Gastrocnemius medialis (tissue), 4 donors: ENCODE data around the gene EXOC5.
"Not testable (repeated sequence)": the region's sequence is repeated elsewhere in the genome, so short reads cannot be mapped to it uniquely, and the experiment has no call there.

Experiments used
- CTCF ChIP-seq, 5 experiments: fragments of 450-650 bp in 3 of 5; fragments of 200-600 bp in 2 of 5; sonication (generic) in 2 of 5; IDR thresholded peaks in 4 of 5; conservative IDR thresholded peaks in 1 of 5; 1 replicate in 4 of 5; 2 replicates in 1 of 5; pipeline ENCODE4 v1.5.1; 2016 to 2019; ENCODE audit warnings: antibody characterized with exemption in 5 of 5, mild to moderate bottlenecking in 3 of 5, moderate library complexity in 3 of 5
- POLR2A ChIP-seq, 2 donors: fragments of 450-650 bp; IDR thresholded peaks; one replicate each; pipeline ENCODE4 v1.6.1; 2017; ENCODE audit warnings: antibody characterized with exemption in 2 of 2, mild to moderate bottlenecking in 2 of 2, moderate library complexity in 2 of 2

GRCh38 chr14:57258221-57258620, 10.5 kb downstream of the EXOC5 start:
- TF ChIP-seq CTCF (IDR thresholded peaks at IDR 0.05 in 4 of 5, conservative IDR thresholded peaks at IDR 0.05 in 1 of 5); POLR2A (IDR thresholded peaks at IDR 0.05): not testable (repeated sequence)
